ENCODE data around the gene SLC35F1.

- TF ChIP-seq, protein P1, sequence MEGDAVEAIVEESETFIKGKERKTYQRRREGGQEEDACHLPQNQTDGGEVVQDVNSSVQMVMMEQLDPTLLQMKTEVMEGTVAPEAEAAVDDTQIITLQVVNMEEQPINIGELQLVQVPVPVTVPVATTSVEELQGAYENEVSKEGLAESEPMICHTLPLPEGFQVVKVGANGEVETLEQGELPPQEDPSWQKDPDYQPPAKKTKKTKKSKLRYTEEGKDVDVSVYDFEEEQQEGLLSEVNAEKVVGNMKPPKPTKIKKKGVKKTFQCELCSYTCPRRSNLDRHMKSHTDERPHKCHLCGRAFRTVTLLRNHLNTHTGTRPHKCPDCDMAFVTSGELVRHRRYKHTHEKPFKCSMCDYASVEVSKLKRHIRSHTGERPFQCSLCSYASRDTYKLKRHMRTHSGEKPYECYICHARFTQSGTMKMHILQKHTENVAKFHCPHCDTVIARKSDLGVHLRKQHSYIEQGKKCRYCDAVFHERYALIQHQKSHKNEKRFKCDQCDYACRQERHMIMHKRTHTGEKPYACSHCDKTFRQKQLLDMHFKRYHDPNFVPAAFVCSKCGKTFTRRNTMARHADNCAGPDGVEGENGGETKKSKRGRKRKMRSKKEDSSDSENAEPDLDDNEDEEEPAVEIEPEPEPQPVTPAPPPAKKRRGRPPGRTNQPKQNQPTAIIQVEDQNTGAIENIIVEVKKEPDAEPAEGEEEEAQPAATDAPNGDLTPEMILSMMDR (IDR thresholded peaks at IDR 0.05; ENCODE audit: extremely low read depth in 1 of 2, insufficient read depth in 1 of 2, low read depth in 1 of 2, low read length in 2 of 2), result no peak
- TF ChIP-seq EZH2 (IDR thresholded peaks at IDR 0.05; ENCODE audit: borderline replicate concordance, low read depth, low read length, severe bottlenecking) (no peak), POLR2A (IDR thresholded peaks at IDR 0.05; ENCODE audit: low read depth, low read length) (no peak), GATA2 (IDR thresholded peaks at IDR 0.05; ENCODE audit: insufficient read depth, insufficient read length, low read depth, low read length) (no peak), POLR2AphosphoS5 (IDR thresholded peaks at IDR 0.05; ENCODE audit: insufficient read depth, low read depth, low read length) (no peak), MYC (IDR thresholded peaks at IDR 0.05; ENCODE audit: low read depth, low read length) (no peak), FOS (IDR thresholded peaks at IDR 0.05; ENCODE audit: borderline replicate concordance, insufficient read depth, low read length) (no peak)
- TF ChIP-seq, protein P2, sequence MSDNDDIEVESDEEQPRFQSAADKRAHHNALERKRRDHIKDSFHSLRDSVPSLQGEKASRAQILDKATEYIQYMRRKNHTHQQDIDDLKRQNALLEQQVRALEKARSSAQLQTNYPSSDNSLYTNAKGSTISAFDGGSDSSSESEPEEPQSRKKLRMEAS (IDR thresholded peaks at IDR 0.05; ENCODE audit: insufficient read depth, insufficient read length), result no peak
These were observed 399.6 kb downstream of the SLC35F1 start for GRCh38 chr6:118306392-118307238.

Data from endothelial cell of umbilical vein (primary cell).